ENCODE data around the gene HS1BP3. TPM values are rescaled to one million over a fixed set of nuclear protein-coding genes. Genes with fewer than 3 reads are reported as not detected.

Gene HS1BP3
- total RNA-seq, 4 donors from 2014 or later = 23.3 to 38.2 (median 34.2) TPM

GRCh38 chr2:20608666-20609348 is 42.1 kb downstream of the HS1BP3 start:
- peak; percentile 57 to 63 for DNase-seq (ENCODE audit: low spot score in 2 of 2)
- H3K27me3 ChIP-seq = no peaks in the 10 kb centered on the region
- peaks cover 3% of the 10 kb centered on the region for H3K9me3 ChIP-seq
- H3K36me3 ChIP-seq = no peaks in the 10 kb centered on the region
- WGBS = 82% methylated on average over 3 of the region's 7 CpGs
- TF ChIP-seq POLR2AphosphoS5 (IDR thresholded peaks at IDR 0.05) = no peak
- TF ChIP-seq POLR2A (IDR thresholded peaks at IDR 0.05) = no peak
- no peak for TF ChIP-seq EP300 (IDR thresholded peaks at IDR 0.05)
- no peak for TF ChIP-seq CTCF (IDR thresholded peaks at IDR 0.05)
- peaks cover 49% of the 10 kb centered on the region for H3K4me1 ChIP-seq
- no peak overlapping the region for H3K4me3 ChIP-seq
- peak overlapping the region; percentile 32 for H3K27ac ChIP-seq

- H3K36me3 ChIP-seq = no peaks in the 10 kb centered on the region
- peaks cover 3% of the 10 kb centered on the region for H3K9me3 ChIP-seq
- 86% methylated on average over 2 of the region's 2 CpGs for WGBS
- H3K4me3 ChIP-seq = no peak overlapping the region
- H3K27me3 ChIP-seq = no peaks in the 10 kb centered on the region
- TF ChIP-seq POLR2AphosphoS5 (IDR thresholded peaks at IDR 0.05) (no peak), CTCF (IDR thresholded peaks at IDR 0.05) (no peak), POLR2A (IDR thresholded peaks at IDR 0.05) (no peak), EP300 (IDR thresholded peaks at IDR 0.05) (no peak)
- H3K27ac ChIP-seq = no peak overlapping the region
- DNase-seq (ENCODE audit: low spot score in 2 of 2) = no peak
- H3K4me1 ChIP-seq = peaks cover 46% of the 10 kb centered on the region
Observed at GRCh38 chr2:20607446-20607845, 43.5 kb downstream of the HS1BP3 start.

GRCh38 chr2:20606198-20606597 is 44.7 kb downstream of the HS1BP3 start:
- no peak for DNase-seq (ENCODE audit: low spot score in 2 of 2)
- H3K36me3 ChIP-seq = no peaks in the 10 kb centered on the region
- peaks cover 42% of the 10 kb centered on the region for H3K4me1 ChIP-seq
- H3K4me3 ChIP-seq = no peak overlapping the region
- no peak overlapping the region for H3K27ac ChIP-seq
- 48% methylated on average over 3 of the region's 3 CpGs for WGBS
- peaks cover 3% of the 10 kb centered on the region for H3K9me3 ChIP-seq
- H3K27me3 ChIP-seq = no peaks in the 10 kb centered on the region
- TF ChIP-seq POLR2A (IDR thresholded peaks at IDR 0.05) = no peak
- no peak for TF ChIP-seq POLR2AphosphoS5 (IDR thresholded peaks at IDR 0.05)
- no peak for TF ChIP-seq EP300 (IDR thresholded peaks at IDR 0.05)
- no peak for TF ChIP-seq CTCF (IDR thresholded peaks at IDR 0.05)

DNA sequence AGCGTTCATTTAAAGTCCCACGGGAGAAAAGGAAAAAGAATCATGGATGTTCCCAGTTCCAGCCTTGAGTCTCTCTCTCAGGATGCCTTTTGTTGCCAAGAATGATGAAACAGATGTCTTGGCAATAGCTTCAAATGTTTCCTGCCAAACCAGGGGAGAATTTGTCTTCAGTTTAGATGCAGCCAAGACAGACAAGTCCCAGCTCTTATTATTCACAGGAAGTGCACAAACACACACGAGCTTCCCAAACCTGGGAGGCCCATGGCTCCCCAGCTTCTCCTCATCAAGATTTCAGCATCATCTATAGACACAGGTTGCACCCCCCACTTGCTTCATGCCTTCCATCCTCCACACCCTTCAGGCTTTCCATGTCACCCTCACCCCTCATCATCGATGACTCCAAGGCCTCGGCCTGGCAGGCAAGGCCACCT is 45.9 kb downstream of the HS1BP3 start:
- TF ChIP-seq POLR2A (IDR thresholded peaks at IDR 0.05) (no peak), POLR2AphosphoS5 (IDR thresholded peaks at IDR 0.05) (peak in 2 of 3 donors; percentile 57 to 70)
- peak overlapping the region; percentile 64 for H3K27ac ChIP-seq
- H3K9me3 ChIP-seq = peaks cover 3% of the 10 kb centered on the region
- H3K27me3 ChIP-seq = no peaks in the 10 kb centered on the region
- no peak overlapping the region for H3K4me3 ChIP-seq
- 31% methylated on average over 5 of the region's 5 CpGs for WGBS
- peak; percentile 64 to 72 for DNase-seq (ENCODE audit: low spot score in 2 of 2)
- H3K4me1 ChIP-seq = peaks cover 40% of the 10 kb centered on the region
- H3K36me3 ChIP-seq = no peaks in the 10 kb centered on the region

GRCh38 chr2:20604401-20604911 is 46.4 kb downstream of the HS1BP3 start:
- no peak for TF ChIP-seq POLR2AphosphoS5 (IDR thresholded peaks at IDR 0.05)
- no peak for TF ChIP-seq EP300 (IDR thresholded peaks at IDR 0.05)
- TF ChIP-seq POLR2A (IDR thresholded peaks at IDR 0.05) = no peak
- no peak for TF ChIP-seq CTCF (IDR thresholded peaks at IDR 0.05)
- DNase-seq (ENCODE audit: low spot score in 2 of 2) = peak; percentile 28 to 63
- 67% methylated on average over 7 of the region's 7 CpGs for WGBS

More at GRCh38 chr2:20604401-20604911, 46.4 kb downstream of the HS1BP3 start:
- Histone ChIP-seq H3K4me3 (no peak overlapping the region), H3K27ac (peak overlapping the region; percentile 64), H3K9me3 (peaks cover 3% of the 10 kb centered on the region), H3K27me3 (no peaks in the 10 kb centered on the region), H3K36me3 (no peaks in the 10 kb centered on the region), H3K4me1 (peaks cover 40% of the 10 kb centered on the region)
